Measurements from ENCODE around the gene WHRN.

Gene WHRN

GRCh38 chr9:114419796-114420195, 85.5 kb downstream of the WHRN start:
- CTCF ChIA-PET = no interaction called here

GRCh38 chr9:114418053-114418452, 87.2 kb downstream of the WHRN start:
- POLR2A ChIA-PET = no interaction called here
- no peak for DNase-seq (ENCODE audit: extremely low spot score)
- TF ChIP-seq LEF1 (IDR thresholded peaks at IDR 0.05; ENCODE audit: borderline replicate concordance) (no peak), FOXM1 (IDR thresholded peaks at IDR 0.05; ENCODE audit: borderline replicate concordance) (no peak), CTBP1 (IDR thresholded peaks at IDR 0.05; ENCODE audit: borderline replicate concordance) (no peak), TARDBP (IDR thresholded peaks at IDR 0.05) (no peak), NFRKB (IDR thresholded peaks at IDR 0.05) (no peak), BHLHE40 (IDR thresholded peaks at IDR 0.05; ENCODE audit: borderline replicate concordance) (no peak), FOXK2 (IDR thresholded peaks at IDR 0.05) (no peak), PKNOX1 (IDR thresholded peaks at IDR 0.05) (no peak), ZNF384 (IDR thresholded peaks at IDR 0.05) (no peak), SUZ12 (IDR thresholded peaks at IDR 0.05) (no peak), HDGF (IDR thresholded peaks at IDR 0.05; ENCODE audit: borderline replicate concordance) (no peak), ARNT (IDR thresholded peaks at IDR 0.05) (no peak), SP1 (IDR thresholded peaks at IDR 0.05) (no peak), FOXA1 (IDR thresholded peaks at IDR 0.05) (no peak), L3MBTL2 (conservative IDR thresholded peaks at IDR 0.05) (no peak), ELF4 (IDR thresholded peaks at IDR 0.05) (no peak)
- CTCF ChIA-PET = interaction anchor here (0.5 kb wide), 1 partner anchor 237 kb away, joined by 3 read pairs; no protein-coding TSS in a partner anchor

More at GRCh38 chr9:114419796-114420195, 85.5 kb downstream of the WHRN start:
- TF ChIP-seq TARDBP (IDR thresholded peaks at IDR 0.05) (no peak), CTBP1 (IDR thresholded peaks at IDR 0.05; ENCODE audit: borderline replicate concordance) (no peak), FOXK2 (IDR thresholded peaks at IDR 0.05) (no peak), L3MBTL2 (conservative IDR thresholded peaks at IDR 0.05) (no peak), ELF4 (IDR thresholded peaks at IDR 0.05) (no peak), SP1 (IDR thresholded peaks at IDR 0.05) (no peak), BHLHE40 (IDR thresholded peaks at IDR 0.05; ENCODE audit: borderline replicate concordance) (no peak), ZNF384 (IDR thresholded peaks at IDR 0.05) (no peak), LEF1 (IDR thresholded peaks at IDR 0.05; ENCODE audit: borderline replicate concordance) (no peak), PKNOX1 (IDR thresholded peaks at IDR 0.05) (no peak), SUZ12 (IDR thresholded peaks at IDR 0.05) (no peak), HDGF (IDR thresholded peaks at IDR 0.05; ENCODE audit: borderline replicate concordance) (no peak), NFRKB (IDR thresholded peaks at IDR 0.05) (no peak)
- POLR2A ChIA-PET = no interaction called here
- no peak for DNase-seq (ENCODE audit: extremely low spot score)

GRCh38 chr9:114417511-114417910, 87.8 kb downstream of the WHRN start:
- CTCF ChIA-PET = interaction anchor here (1.0 kb wide), 1 partner anchor 236 kb away, joined by 4 read pairs; no protein-coding TSS in a partner anchor
- DNase-seq (ENCODE audit: extremely low spot score) = no peak
- POLR2A ChIA-PET = no interaction called here
- TF ChIP-seq LEF1 (IDR thresholded peaks at IDR 0.05; ENCODE audit: borderline replicate concordance) (no peak), FOXA1 (IDR thresholded peaks at IDR 0.05) (no peak), CTBP1 (IDR thresholded peaks at IDR 0.05; ENCODE audit: borderline replicate concordance) (no peak), BHLHE40 (IDR thresholded peaks at IDR 0.05; ENCODE audit: borderline replicate concordance) (no peak), PKNOX1 (IDR thresholded peaks at IDR 0.05) (no peak), SP1 (IDR thresholded peaks at IDR 0.05) (no peak), FOXK2 (IDR thresholded peaks at IDR 0.05) (no peak), ARNT (IDR thresholded peaks at IDR 0.05) (no peak), TARDBP (IDR thresholded peaks at IDR 0.05) (no peak), NFRKB (IDR thresholded peaks at IDR 0.05) (no peak), SUZ12 (IDR thresholded peaks at IDR 0.05) (no peak), L3MBTL2 (conservative IDR thresholded peaks at IDR 0.05) (no peak), ELF4 (IDR thresholded peaks at IDR 0.05) (no peak), FOXM1 (IDR thresholded peaks at IDR 0.05; ENCODE audit: borderline replicate concordance) (no peak), HDGF (IDR thresholded peaks at IDR 0.05; ENCODE audit: borderline replicate concordance) (no peak), ZNF384 (IDR thresholded peaks at IDR 0.05) (no peak)

- DNase-seq (ENCODE audit: extremely low spot score) = no peak
- CTCF ChIA-PET = interaction anchor here (0.7 to 1.0 kb wide), 2 partner anchors 237 to 1838 kb away, joined by 3 to 4 read pairs; no protein-coding TSS in a partner anchor
Observed at GRCh38 chr9:114416906-114417305, 88.4 kb downstream of the WHRN start.

More at GRCh38 chr9:114416906-114417305, 88.4 kb downstream of the WHRN start:
- POLR2A ChIA-PET = no interaction called here
- TF ChIP-seq BHLHE40 (IDR thresholded peaks at IDR 0.05; ENCODE audit: borderline replicate concordance) (no peak), TARDBP (IDR thresholded peaks at IDR 0.05) (no peak), ARNT (IDR thresholded peaks at IDR 0.05) (no peak), FOXA1 (IDR thresholded peaks at IDR 0.05) (no peak), PKNOX1 (IDR thresholded peaks at IDR 0.05) (no peak), FOXM1 (IDR thresholded peaks at IDR 0.05; ENCODE audit: borderline replicate concordance) (no peak), HDGF (IDR thresholded peaks at IDR 0.05; ENCODE audit: borderline replicate concordance) (no peak), SUZ12 (IDR thresholded peaks at IDR 0.05) (no peak), CTBP1 (IDR thresholded peaks at IDR 0.05; ENCODE audit: borderline replicate concordance) (no peak), ELF4 (IDR thresholded peaks at IDR 0.05) (no peak), LEF1 (IDR thresholded peaks at IDR 0.05; ENCODE audit: borderline replicate concordance) (no peak), L3MBTL2 (conservative IDR thresholded peaks at IDR 0.05) (no peak), NFRKB (IDR thresholded peaks at IDR 0.05) (no peak), ZNF384 (IDR thresholded peaks at IDR 0.05) (no peak), SP1 (IDR thresholded peaks at IDR 0.05) (no peak), FOXK2 (IDR thresholded peaks at IDR 0.05) (no peak)

Measured in HEK293T (cell line).